HL-60 (cell line): ENCODE measurements around the gene FAM117A.

Experiments used
- DNase-seq, 2 experiments: peaks; one replicate each; pipeline ENCODE4 v3.0.0-alpha.2; 2010 to 2020; ENCODE audit warnings: low read depth in 1 of 2, low spot score in 1 of 2
- H3K27ac ChIP-seq: fragments of 250-450 bp; sonication (Bioruptor Pico); replicated peaks from 2 replicates; pipeline ENCODE4 v1.5.1; 2020; ENCODE audit warnings: mild to moderate bottlenecking, moderate library complexity
- H3K27me3 ChIP-seq: fragments of 250-450 bp; sonication (Bioruptor Pico); 2 replicates; pipeline ENCODE4 v1.5.1; 2021; ENCODE audit warnings: mild to moderate bottlenecking, moderate library complexity; ENCODE audit not compliant: insufficient read depth, poor library complexity, severe bottlenecking
- H3K4me3 ChIP-seq: replicated peaks from 2 replicates; pipeline ENCODE4 v1.5.1; 2011; ENCODE audit warnings: mild to moderate bottlenecking, control low read depth, low read length; ENCODE audit not compliant: insufficient read depth
- GABPA ChIP-seq: IDR thresholded peaks from 2 replicates; pipeline ENCODE4 v1.6.1; 2012; ENCODE audit warnings: low read depth
- POLR2AphosphoS5 ChIP-seq: IDR thresholded peaks from 2 replicates; pipeline ENCODE4 v1.6.1; 2012; ENCODE audit warnings: low read depth
- SPI1 ChIP-seq: IDR thresholded peaks from 2 replicates; pipeline ENCODE4 v1.6.1; 2012; ENCODE audit warnings: low read depth, mild to moderate bottlenecking, borderline replicate concordance
- TF ChIP-seq, protein P1 (sequence below): IDR thresholded peaks from 2 replicates; pipeline ENCODE4 v1.6.1; 2012; ENCODE audit warnings: low read depth; ENCODE audit not compliant: insufficient replicate concordance
- TF ChIP-seq, protein P2 (sequence below): IDR thresholded peaks from one replicate; pipeline ENCODE4 v1.5.1; 2011; ENCODE audit warnings: low read length, control low read depth, inconsistent platforms; ENCODE audit not compliant: insufficient read depth

The FAM117A gene

DNA sequence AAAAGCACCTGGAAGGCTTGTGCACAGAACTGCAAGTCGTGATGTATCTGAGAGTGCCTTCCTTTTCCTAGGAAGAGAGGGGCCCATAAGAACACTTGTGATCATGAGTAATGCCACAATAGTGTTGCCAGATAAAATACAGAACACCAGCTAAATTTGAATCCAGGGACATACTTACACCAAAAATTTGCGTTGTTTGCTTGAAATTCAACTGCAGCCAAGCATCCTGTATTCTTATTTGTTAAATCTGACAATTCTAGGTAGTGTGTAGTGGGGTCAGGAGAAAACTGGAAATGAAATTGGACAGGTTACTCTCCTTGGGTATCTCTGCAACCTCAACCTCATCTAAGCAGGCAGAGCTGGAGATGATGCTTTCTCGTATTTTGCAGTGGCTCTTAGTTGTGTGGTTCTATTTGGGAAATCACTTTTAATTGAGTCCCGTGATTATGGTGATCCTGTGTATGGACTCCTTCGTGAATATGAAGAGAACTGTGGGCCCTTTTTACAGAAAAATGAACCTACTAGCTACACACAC, 68.2 kb downstream of the FAM117A start:
- DNase-seq: no peak
- H3K4me3 ChIP-seq: no peak overlapping the region
- H3K27ac ChIP-seq: peak overlapping the region; percentile 54
- no peaks in the 10 kb centered on the region for H3K27me3 ChIP-seq
- no peak for TF ChIP-seq POLR2AphosphoS5
- TF ChIP-seq, protein P1, sequence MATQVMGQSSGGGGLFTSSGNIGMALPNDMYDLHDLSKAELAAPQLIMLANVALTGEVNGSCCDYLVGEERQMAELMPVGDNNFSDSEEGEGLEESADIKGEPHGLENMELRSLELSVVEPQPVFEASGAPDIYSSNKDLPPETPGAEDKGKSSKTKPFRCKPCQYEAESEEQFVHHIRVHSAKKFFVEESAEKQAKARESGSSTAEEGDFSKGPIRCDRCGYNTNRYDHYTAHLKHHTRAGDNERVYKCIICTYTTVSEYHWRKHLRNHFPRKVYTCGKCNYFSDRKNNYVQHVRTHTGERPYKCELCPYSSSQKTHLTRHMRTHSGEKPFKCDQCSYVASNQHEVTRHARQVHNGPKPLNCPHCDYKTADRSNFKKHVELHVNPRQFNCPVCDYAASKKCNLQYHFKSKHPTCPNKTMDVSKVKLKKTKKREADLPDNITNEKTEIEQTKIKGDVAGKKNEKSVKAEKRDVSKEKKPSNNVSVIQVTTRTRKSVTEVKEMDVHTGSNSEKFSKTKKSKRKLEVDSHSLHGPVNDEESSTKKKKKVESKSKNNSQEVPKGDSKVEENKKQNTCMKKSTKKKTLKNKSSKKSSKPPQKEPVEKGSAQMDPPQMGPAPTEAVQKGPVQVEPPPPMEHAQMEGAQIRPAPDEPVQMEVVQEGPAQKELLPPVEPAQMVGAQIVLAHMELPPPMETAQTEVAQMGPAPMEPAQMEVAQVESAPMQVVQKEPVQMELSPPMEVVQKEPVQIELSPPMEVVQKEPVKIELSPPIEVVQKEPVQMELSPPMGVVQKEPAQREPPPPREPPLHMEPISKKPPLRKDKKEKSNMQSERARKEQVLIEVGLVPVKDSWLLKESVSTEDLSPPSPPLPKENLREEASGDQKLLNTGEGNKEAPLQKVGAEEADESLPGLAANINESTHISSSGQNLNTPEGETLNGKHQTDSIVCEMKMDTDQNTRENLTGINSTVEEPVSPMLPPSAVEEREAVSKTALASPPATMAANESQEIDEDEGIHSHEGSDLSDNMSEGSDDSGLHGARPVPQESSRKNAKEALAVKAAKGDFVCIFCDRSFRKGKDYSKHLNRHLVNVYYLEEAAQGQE: no peak
- TF ChIP-seq, protein P2, sequence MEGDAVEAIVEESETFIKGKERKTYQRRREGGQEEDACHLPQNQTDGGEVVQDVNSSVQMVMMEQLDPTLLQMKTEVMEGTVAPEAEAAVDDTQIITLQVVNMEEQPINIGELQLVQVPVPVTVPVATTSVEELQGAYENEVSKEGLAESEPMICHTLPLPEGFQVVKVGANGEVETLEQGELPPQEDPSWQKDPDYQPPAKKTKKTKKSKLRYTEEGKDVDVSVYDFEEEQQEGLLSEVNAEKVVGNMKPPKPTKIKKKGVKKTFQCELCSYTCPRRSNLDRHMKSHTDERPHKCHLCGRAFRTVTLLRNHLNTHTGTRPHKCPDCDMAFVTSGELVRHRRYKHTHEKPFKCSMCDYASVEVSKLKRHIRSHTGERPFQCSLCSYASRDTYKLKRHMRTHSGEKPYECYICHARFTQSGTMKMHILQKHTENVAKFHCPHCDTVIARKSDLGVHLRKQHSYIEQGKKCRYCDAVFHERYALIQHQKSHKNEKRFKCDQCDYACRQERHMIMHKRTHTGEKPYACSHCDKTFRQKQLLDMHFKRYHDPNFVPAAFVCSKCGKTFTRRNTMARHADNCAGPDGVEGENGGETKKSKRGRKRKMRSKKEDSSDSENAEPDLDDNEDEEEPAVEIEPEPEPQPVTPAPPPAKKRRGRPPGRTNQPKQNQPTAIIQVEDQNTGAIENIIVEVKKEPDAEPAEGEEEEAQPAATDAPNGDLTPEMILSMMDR: no peak
- TF ChIP-seq SPI1: no peak
- no peak for TF ChIP-seq GABPA

DNA sequence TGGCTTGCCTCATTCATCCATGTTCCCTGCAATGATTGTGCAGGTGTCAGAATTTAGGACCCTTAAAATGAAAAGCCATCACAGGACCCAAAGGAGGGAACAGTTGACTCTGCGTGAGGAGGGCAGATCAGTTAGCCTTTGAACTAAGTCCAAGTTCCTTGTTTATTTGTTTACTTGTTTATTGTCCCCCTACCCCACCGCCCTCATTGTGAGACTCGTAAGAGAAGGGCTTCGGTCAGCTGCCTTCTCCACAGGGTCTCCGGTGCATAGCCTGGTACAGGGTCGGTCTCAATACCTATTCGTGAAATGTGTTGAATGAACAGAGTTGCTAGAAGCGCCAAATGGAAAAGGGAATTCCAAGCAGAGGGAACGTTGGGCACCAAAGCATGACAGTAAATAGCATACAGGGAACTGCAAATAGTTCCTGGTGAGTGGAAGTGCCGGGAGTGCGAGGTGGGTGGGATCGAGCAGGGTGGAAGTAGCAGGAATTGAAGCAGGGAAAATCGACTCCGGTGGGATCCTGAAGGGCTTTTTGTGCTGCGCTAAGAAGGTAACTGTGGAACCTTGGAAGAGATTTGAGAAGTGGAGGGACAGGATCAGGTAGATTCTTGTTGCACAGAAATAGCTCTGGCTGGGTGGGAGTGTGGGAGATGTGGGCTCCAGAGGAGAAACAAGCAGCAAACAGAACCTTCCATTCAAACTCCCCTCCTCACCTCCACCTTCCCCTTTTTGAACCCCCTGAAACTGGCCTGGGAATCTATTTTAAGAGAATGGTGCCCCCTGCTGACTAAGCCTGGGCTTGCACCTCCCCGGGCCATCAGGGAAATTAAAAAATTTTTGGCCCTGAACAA, 68.9 kb downstream of the FAM117A start:
- Histone ChIP-seq H3K27ac (no peak overlapping the region), H3K27me3 (no peaks in the 10 kb centered on the region), H3K4me3 (no peak overlapping the region)
- peak in 1 of 2 experiments; percentile 65 for DNase-seq
- TF ChIP-seq, protein P1: no peak
- peak; percentile 55; the same call in 1 of the 2 replicates for TF ChIP-seq SPI1
- TF ChIP-seq, protein P2: peak; percentile 58

DNA sequence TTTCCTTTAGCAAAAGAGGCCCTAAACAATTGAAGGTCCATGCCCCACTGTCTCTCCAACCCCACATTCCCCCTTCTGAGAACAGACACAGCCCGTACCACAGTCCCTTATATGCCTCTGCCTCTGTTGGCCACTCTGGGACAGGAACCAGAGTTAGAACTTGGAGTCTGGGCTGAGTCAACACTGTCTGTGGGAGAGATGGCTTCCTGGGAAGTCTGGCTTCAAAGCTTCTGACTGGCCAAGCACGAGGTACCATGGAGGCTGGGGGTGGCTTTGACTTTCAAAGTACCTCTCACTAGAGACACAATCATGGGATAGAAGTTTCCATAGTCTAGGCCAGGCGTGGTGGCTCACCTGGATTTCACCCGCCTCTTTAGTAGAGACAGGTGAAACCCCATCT, 71.2 kb downstream of the FAM117A start:
- H3K27ac ChIP-seq: no peak overlapping the region
- no peak overlapping the region for H3K4me3 ChIP-seq
- H3K27me3 ChIP-seq: no peaks in the 10 kb centered on the region
- no peak for DNase-seq
- TF ChIP-seq GABPA (no peak), SPI1 (no peak), POLR2AphosphoS5 (no peak)
- TF ChIP-seq, protein P2: no peak
- TF ChIP-seq, protein P1: no peak
